ENCODE results near the gene GIMAP1. TPM values are rescaled to one million over a fixed set of nuclear protein-coding genes. Genes with fewer than 3 reads are reported as not detected.

GIMAP1 gene
- total RNA-seq, 6 experiments from 2014 or later = not detected

- no peaks in the 10 kb centered on the region for H3K4me1 Mint-ChIP-seq (ENCODE audit: low read depth)
- no peaks in the 10 kb centered on the region for H3K36me3 Mint-ChIP-seq (ENCODE audit: low read depth)
- DNase-seq = no peak
- H3K4me3 Mint-ChIP-seq = no peak overlapping the region
- no peak overlapping the region for H3K27ac Mint-ChIP-seq
- no peaks in the 10 kb centered on the region for H3K27me3 Mint-ChIP-seq (ENCODE audit: insufficient read depth)
- peaks cover 37% of the 10 kb centered on the region for H3K9me3 Mint-ChIP-seq
- TF ChIP-seq, protein P1, sequence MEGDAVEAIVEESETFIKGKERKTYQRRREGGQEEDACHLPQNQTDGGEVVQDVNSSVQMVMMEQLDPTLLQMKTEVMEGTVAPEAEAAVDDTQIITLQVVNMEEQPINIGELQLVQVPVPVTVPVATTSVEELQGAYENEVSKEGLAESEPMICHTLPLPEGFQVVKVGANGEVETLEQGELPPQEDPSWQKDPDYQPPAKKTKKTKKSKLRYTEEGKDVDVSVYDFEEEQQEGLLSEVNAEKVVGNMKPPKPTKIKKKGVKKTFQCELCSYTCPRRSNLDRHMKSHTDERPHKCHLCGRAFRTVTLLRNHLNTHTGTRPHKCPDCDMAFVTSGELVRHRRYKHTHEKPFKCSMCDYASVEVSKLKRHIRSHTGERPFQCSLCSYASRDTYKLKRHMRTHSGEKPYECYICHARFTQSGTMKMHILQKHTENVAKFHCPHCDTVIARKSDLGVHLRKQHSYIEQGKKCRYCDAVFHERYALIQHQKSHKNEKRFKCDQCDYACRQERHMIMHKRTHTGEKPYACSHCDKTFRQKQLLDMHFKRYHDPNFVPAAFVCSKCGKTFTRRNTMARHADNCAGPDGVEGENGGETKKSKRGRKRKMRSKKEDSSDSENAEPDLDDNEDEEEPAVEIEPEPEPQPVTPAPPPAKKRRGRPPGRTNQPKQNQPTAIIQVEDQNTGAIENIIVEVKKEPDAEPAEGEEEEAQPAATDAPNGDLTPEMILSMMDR (IDR thresholded peaks at IDR 0.05) = no peak
Observed at GRCh38 chr7:150715293-150715692, 1.1 kb upstream of the GIMAP1 start.

GRCh38 chr7:150715738-150716137, 675 bp upstream of the GIMAP1 start:
- H3K27ac Mint-ChIP-seq = no peak overlapping the region
- peaks cover 38% of the 10 kb centered on the region for H3K9me3 Mint-ChIP-seq
- H3K4me3 Mint-ChIP-seq = no peak overlapping the region
- no peaks in the 10 kb centered on the region for H3K4me1 Mint-ChIP-seq (ENCODE audit: low read depth)
- H3K36me3 Mint-ChIP-seq (ENCODE audit: low read depth) = no peaks in the 10 kb centered on the region
- TF ChIP-seq, protein P1 (IDR thresholded peaks at IDR 0.05) = no peak
- DNase-seq = no peak
- H3K27me3 Mint-ChIP-seq (ENCODE audit: insufficient read depth) = no peaks in the 10 kb centered on the region

DNA sequence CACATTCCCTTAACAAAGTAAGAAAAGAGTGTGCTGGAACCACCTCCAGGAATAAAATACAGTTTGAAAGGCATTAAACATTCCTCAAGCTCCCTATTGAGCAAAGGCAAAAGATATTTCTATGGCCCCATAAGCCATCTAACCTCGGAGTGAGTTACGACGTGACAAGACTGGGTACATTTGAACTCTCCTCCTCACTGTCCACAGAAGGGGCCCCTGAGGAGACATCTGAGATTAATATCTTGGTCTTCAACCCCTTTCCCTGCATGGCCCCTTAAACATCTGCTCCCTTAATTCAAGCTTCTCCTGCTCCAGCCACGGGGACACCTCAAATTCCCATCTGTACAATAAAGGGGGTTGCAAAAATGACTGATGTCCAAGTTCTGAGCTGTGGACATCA, 526 bp downstream of the GIMAP1 start:
- H3K27ac Mint-ChIP-seq = no peak overlapping the region
- DNase-seq = no peak

GRCh38 chr7:150717814-150718420, 1.5 kb downstream of the GIMAP1 start:
- Mint-ChIP-seq H3K9me3 (peaks cover 40% of the 10 kb centered on the region), H3K4me3 (no peak overlapping the region), H3K27me3 (ENCODE audit: insufficient read depth) (no peaks in the 10 kb centered on the region), H3K27ac (no peak overlapping the region), H3K4me1 (ENCODE audit: low read depth) (no peaks in the 10 kb centered on the region), H3K36me3 (ENCODE audit: low read depth) (no peaks in the 10 kb centered on the region)
- TF ChIP-seq, protein P1 (IDR thresholded peaks at IDR 0.05) = no peak
- DNase-seq = no peak

More for the DNA sequence above, 526 bp downstream of the GIMAP1 start:
- TF ChIP-seq, protein P1 (IDR thresholded peaks at IDR 0.05) = no peak
- Mint-ChIP-seq H3K4me3 (no peak overlapping the region), H3K9me3 (peaks cover 44% of the 10 kb centered on the region), H3K36me3 (ENCODE audit: low read depth) (no peaks in the 10 kb centered on the region), H3K4me1 (ENCODE audit: low read depth) (no peaks in the 10 kb centered on the region), H3K27me3 (ENCODE audit: insufficient read depth) (no peaks in the 10 kb centered on the region)

GRCh38 chr7:150719436-150719835, 3.0 kb downstream of the GIMAP1 start:
- Mint-ChIP-seq H3K27ac (no peak overlapping the region), H3K36me3 (ENCODE audit: low read depth) (no peaks in the 10 kb centered on the region), H3K4me3 (no peak overlapping the region), H3K9me3 (peaks cover 45% of the 10 kb centered on the region), H3K27me3 (ENCODE audit: insufficient read depth) (no peaks in the 10 kb centered on the region), H3K4me1 (ENCODE audit: low read depth) (no peaks in the 10 kb centered on the region)
- DNase-seq = no peak
- TF ChIP-seq, protein P1 (IDR thresholded peaks at IDR 0.05) = no peak
